HS-27A (cell line): ENCODE data around the gene PRKCH.

Experiments
- DNase-seq: peaks from one replicate; pipeline ENCODE4 v3.0.0-alpha.2; 2012; ENCODE audit warnings: low read depth, missing footprints

Gene PRKCH

DNA sequence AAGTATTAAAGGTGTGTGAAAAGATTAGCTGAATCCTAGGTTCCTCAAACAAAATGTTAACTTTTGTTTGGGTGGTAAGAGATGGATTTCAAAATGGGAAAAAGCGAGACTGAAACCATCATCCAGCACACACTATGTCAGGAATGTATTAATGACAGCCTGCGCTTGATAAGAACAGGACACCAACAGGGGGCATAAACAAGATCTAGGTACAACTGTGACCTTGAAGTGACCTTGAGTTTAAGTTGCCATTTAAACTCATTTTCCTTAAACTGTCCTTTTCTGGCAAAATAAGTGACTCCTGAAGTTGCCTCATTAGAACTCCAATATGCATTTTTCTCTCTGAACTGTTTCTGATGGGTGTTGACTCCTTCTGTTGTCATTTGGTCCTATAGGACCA is 17.1 kb downstream of the PRKCH start:
- DNase-seq = no peak

DNA sequence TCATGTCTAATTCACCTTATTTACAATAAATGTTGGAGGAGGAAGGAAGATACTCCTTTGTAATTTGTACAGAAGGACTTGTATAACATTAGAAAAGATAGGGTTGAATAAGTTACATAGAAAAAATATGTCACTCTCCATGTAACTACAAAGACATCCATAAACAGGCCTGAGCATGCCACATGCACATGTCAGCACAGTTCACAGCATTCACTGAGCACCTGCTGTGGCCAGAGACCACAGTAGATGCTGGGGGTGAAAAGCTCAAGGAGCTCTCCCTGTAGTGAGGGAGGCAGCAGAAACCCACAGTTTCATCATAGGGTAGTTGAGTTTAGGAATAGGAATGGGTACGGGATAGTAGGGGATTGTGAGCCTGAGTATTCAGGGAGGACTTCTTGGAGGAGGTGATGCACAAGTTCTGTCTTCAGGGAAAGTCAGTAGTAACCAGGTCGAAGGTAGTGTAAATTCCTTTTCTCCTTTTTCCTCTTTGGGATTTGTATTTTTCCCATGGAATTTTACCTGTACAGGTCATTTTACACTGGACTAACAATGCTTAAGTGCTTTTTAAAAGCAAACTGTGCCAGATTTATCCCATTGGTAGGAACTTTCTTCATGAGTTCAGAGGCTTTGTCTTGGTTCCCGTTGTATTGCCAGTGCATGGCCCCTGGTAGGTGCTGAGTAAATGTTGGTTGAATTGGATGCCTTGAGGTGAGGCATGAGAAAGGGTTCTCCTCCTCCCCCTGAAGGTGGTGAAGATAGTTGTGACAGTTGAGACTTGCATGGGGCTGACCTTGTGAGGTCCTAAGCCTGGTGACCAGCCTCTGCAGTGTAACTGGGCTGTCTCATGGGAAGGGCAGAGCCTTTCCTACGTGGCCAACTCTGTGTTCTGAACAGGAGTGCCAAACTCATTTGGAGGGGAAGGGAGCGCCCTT is 20.2 kb downstream of the PRKCH start:
- no peak for DNase-seq

DNA sequence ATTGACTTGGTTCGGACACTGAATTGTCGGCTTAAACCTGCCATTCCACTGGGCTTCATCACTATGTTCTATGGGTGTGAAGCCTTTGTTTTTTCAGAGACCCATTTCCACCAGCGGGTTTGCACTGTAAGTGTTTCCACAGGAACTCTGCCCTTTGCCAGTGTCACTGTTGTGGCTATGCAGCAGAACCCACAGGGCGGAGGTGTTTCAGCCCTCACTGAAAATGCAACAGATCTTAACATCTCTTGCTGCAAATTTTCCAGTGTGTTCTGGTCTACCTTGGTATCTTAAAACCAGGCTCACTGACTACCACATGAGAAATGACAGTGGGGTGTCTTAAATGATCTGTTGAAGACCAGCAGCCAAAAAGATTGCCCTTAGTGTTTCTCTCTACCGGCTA is 21.1 kb downstream of the PRKCH start:
- DNase-seq = no peak

DNA sequence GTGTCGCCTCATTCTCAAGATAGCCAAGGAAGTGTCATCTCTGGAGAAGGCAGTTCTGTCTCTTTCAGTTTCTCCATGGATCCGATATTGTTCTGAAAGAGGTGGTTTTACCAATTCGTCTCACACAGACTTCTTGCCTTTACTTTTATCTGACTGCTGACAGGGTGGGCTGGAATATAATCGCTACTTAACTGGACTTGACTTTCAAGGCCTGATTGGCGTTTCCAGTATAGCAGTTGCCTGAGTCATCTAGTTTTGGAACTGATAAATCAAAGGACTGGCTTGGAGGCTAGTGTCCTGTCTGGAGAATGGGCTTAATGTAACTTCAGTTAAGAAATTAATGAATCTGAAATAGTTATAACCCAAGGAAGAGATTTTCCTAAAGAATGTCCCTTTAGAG is 21.6 kb downstream of the PRKCH start:
- no peak for DNase-seq

DNA sequence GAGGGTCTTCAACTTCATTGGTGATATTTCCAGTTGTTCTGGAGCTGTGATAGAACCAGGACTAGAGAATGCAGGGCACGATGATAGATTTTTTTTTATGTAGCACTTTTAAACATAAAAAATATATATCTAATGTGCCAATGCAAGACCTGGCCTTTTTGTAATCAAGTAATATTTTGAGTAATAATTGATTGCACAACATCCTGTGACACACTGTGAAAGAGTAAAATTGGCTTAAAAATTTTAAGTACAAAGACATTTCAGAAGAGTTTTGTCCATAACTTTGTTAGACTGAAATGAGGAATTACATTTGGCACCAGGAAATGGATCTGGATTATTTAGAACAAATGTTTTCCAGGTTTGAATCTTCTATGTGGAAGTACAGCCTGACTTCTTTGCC is 22.1 kb downstream of the PRKCH start:
- DNase-seq = no peak

DNA sequence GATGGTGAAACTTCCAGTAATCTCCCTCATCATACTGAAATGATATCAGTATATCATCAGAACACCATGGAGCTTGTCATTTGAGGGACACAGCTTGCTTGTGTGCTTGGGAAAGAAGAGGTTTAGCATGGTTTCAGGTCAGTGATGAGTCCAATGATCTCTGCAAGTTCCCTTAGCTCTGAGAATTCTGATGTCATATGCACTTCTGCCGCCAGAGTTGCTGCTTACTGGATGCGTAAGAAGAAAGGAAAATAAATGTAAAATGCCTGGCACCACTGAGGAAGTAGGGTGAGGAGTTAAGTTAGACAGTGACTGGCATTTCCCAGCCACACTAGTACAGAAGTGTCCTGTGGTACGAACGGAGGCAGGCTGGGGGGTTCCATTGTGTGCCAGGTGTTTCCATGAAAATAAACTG is 22.6 kb downstream of the PRKCH start:
- DNase-seq = no peak

DNA sequence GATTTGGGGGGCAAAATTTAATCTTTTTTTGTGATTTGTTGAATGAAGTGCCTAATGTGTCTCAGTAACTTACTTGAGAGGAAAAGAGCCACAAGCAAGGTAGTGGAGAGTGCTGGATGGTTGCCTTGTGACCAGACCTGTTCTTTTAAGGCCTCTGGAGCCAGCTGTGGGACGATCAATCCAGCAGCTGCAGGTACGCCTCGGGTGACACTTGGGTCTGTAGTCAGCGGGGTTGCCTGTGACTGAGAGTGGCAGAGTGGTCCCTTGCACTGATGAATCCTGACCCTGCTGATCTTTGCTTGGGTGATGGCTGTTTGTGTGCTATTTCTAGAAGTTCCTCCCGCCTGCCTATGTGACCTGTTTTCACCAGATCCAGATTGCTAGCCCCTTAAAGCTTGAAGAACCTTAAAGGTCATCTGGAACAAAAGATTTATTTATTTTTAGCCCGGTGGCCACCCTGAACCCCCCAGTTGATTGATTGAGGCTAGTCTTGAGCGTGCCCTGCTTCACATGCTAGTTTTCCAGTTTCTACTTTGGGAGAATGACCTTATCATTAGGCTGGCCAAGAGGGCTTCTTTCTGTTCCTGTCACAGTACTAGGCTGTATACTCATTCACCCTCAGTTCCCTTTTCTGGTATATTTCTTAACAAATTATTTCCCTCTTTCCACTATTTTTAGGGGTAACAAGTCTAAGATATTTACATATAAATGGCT is 23.2 kb downstream of the PRKCH start:
- DNase-seq = no peak

DNA sequence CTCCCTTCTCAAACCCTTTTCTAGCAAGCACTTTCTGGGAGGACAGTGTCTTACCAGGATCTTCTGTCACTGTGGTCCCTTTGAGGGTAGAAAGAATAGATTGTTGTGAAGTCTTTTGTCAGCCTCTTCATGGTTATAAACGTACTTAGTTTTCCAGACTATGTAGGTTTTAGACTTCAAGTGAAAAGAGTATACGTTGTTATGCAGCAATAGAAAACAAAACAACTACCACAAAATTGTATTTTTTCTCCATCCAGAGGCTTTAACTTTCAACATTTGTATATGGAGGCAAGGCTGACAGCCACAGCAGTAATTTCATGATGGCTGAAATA is 23.7 kb downstream of the PRKCH start:
- DNase-seq = no peak

DNA sequence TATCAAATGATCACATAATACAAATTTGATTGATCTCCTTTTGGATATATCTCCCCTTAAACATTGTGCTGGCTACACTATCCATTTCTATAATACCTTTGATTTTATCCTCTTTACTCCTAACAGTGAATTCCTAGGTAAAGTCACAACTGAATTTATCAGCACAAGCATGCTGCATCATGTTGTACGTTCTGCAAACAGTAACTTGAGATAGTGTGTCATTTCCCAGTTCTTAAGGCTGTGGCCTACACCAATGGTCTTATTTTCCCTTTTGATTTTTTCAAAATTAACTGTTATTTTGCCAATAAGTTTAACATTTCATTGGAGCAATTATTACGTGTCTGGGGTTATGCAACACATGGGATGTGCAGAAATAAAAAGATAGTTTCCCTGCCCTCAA is 24.8 kb downstream of the PRKCH start:
- no peak for DNase-seq

DNA sequence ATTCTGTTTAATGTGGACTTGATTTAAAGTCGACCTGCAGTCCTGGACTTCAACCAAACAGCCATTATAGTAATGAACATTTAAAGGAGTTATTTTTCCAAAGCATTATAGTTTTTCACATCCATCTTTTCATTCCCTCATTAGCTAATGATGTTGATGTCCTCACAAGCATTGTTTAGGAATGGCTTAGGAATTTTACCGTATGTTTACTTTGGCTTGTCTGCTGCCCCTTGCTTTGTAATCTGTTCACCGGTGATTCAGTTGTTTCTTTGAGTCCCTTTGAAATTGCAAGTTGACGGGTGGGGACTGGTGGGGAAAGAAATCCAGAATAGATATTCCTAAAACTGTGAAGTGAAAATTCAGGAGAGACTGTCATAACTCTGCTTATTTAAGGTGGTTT is 25.4 kb downstream of the PRKCH start:
- DNase-seq = no peak

DNA sequence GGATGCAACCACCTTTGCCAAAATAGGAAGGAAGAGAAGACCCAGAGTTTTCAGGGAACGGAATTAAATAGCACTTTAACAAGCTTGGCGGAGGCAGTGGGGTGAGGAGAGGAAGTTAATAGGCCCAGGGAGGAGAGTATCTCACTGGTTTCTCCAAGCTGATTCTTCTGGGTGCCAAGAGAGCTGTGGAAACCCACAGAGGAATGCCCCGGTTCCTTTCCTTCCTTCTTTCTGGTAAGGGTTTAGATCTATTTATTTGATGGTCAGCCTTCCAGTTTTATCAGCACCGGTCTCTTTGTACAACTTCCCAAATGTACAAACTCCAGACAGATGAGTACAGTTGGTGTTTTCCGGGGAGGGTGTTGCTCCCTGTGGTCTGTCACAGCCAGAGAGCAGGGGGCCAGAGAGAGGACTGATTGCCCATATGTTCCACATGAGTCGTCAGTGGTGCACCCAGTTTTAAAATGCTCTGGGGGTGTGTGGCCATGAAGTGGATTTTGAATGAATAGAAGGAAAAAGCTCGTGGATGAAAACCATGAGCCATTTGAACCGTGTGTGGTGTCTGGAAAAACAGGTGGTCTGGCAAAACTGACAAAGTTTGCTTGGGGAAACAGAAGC is 26.6 kb downstream of the PRKCH start:
- DNase-seq = no peak

DNA sequence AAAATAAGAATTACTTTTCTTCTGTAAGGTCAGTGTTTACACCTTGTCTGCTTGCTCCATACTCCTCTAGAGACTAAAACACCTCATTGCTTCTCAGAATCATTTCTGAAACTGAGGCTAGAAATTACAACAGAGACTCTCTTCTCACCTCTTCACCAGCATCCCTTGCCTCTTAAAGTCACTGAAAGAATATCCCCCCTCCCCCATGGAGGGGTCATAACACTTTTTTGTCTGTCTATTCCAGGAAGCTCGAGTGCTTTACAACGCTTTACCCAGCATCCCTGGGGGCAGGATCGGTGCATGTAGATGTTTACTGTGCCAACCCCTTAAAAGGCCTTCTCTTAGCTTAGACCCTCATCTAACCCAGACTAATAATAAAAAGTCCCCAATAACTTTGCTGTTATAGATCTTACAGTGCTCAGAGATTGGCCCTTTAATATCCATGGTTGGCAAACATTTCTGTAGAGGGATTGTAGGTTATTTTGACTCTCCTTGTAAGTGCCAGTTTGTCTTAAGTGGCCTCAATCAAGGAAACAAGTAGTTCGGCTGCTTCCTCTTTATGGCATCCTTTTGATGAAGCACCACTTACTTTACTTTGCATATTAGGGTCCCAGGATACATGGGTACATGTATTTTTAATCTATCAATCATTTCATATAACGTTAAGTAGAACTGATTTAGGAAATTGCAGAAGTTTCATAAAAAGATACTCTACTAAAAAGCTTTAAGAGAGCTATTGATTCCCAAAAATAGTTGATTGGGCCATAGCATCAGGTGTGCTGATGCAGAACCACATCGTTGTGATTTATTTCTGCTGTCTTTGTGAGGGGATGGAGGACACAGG is 29.3 kb downstream of the PRKCH start:
- no peak for DNase-seq

DNA sequence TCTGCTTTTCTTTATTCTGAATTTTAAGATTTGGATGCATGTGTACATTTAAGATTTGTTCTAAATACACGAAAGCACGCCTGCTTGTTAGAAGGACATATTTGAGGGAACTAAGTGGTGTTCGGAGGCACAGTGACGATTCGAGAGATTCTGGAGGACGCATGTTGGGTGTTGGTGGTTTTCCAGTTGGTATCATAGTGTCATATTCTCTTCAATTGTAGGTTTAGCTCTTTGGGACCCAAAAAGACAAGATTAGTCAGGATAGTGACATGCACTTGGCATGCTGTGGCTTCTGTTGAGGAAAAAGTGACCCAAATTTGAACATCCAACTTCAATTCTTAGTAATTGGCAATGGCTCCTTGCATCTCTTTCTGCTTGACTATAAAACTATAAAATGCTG is 30.1 kb downstream of the PRKCH start:
- DNase-seq = no peak

DNA sequence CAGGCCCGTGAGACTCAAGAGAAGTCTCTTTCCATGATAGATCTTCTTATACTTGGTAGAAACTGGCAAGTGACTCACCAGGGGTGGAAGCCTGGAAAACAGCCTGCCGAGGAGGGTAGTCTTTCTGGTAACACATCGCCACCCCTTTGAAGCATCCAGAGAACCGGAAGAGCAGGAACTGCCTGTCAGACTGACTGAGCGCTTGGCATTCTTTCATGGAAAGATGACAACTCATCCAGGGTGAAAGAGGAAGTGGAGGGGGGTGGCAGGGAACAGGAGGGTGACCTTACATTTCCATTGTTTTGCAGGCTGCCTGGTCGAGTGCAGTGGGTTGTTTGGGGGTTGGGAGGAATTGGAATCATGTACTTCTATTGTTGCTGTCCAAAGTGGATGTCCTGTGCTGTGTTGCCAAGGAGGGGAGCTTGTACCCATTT is 34.5 kb downstream of the PRKCH start:
- DNase-seq = peak; percentile 64

DNA sequence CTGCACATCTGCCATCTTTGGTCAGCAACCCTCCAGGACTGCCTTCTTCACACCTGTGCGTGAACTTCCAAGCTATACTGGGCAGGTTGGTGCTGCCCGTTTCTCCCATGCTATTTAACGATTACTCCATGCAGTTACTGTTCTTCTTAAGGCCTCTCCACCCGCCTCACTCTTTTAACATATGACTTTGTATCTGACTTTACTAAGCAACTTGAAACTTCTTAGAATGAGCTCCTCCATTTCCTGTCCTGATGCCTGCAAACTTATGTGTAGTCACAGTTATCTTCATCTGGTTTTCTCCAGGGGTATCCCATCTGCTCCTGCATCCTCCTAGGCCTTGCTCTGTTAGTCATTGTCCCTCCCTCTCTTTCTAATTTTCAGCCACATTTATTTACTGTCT is 35.7 kb downstream of the PRKCH start:
- no peak for DNase-seq

DNA sequence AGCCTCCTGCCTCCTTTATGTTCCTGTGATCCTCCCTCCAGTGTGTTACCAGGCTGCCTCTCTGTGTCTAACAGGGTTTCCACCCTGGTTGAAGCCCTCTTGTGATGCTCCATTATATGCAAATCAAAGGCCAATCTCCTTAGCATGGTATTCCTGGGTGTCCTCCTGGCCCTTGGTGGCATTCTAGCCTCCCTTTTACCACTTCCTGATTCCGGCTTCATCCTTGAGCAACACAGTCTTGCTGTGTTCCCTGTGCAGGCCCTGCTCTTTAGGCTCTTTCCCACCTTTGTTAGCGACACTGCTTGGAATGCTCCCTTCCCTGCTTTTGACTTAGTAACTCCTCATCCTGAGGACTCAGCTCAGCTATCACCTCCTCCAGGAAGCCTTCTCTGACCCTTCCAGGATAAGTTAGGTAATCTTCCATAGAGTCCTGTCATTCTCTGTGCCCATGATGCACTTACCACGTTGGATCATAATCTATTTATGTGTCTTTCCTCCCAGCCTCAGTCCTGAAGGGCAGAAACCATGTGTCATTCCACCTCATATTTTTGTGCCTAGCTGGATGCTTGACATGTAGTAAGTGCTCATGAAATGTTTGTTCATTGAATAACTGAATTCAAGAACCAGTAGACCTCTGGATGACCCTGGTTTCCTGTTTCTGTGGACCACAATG is 37.3 kb downstream of the PRKCH start:
- DNase-seq = no peak

DNA sequence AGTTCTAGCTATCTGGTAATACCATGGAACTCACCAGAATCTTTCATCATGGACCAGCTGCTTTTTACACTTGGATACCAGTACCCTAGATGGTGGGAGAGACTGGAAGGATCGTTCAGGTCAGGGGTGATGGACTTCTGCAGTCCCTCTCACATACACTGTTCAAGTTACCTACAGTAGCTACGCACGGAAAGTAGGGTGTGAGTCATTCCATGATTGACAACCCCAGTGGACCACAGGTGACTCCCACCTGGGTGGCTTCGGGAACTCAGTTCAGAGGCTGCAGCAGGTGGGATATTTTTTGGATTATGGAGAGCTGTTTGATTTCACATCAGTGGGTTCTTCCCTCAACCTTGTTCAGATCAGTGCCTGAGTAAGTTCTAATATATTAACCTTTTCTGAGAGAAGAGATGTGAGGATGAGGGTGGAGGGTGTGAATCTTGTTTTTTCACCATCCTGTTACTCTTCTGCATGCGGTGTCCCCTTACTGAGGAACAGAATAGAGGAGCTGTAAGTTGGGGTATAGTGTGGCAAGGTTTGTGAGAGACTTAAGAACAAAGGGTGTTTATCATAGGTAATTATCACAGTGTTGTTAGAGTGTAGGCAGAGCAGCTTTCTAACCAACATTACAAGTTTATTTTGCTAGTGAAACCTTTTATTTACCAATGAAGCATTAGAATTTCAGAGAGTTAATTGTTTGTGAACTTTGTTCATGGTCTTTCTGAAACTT is 39.6 kb downstream of the PRKCH start:
- no peak for DNase-seq

DNA sequence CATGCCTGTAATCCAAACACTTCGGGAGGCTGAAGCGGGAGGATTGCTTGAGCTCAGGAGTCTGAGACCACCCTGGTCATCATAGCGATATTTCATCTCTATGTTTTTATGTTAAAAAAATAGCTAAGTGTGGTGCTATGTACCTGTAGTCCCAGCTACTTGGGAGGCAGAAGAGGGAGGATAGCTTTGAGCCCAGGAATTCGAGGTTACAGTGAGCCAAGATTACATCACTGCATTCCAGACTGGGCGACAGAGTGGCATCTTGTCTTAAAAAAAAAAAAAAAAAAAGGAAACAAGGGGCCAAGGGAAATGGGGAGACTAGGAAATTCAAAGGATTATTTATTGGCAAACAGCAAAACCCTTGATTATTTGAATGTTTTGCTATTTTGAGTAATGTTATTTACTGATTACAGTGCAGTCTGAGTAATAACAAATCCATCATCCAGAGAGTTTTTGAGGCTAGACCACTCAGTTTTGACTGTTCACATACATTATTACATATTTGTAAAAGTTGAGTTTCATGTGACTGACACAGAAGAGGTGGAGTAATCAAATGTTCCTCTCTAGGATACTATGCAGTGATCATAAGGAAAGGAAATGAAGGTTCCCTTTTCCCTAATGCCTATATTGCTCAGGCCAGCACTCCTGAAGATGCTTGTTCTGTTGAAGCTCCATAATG is 40.8 kb downstream of the PRKCH start:
- no peak for DNase-seq

DNA sequence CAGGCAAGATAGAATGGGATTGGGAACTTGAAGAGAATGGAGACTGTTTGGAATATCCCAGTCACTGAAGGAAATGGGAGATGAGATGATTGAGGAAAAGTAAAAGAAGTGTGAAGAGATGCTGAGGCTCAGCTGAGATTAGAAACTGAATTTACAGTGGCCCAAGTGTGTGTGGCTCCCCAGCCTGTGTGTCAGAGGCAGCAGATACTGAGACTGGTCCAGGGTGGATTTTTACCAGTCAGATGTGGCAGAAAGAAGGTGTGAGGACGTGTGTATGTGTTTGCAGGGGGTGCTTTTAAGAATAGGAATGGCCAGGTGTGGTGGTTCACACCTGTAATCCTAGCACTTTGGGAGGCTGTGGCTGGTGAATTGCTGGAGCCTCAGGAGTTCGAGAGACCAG is 42.9 kb downstream of the PRKCH start:
- no peak for DNase-seq

DNA sequence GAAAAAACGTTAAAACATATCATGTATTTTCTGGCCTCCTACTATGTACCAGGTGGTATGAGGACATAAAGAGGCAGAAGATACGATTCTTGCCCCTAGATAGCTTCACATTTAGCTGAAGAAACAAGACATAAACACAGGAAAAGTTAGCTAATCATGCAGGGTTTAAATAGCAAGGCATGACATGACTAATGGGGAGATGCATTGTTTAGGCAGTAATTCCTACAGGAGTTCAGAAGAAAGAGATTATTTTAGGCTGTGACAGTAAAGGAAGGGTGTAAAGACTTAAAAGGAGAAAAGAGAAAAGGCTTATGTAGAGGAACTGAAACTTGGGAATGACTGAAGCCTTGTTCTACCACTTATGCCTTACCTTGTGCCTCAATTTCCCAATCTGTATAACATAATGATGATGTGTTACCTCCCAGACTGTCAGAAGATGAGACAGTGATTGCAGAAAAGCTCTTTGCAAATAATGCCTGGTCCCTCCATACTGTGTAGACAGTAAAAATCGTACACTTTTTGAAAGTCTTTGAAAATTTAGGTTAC is 44.4 kb downstream of the PRKCH start:
- no peak for DNase-seq
